GM12864 (cell line): ENCODE results near the gene PROB1.
"Not testable (repeated sequence)": the region's sequence is repeated elsewhere in the genome, so short reads cannot be mapped to it uniquely, and the experiment has no call there.

ENCODE experiments used
- DNase-seq: peaks from one replicate; pipeline ENCODE4 v3.0.0-alpha.2; 2011; ENCODE audit warnings: low read depth
- H3K4me3 ChIP-seq: 2 replicates; pipeline ENCODE4 v1.5.1; 2011; ENCODE audit warnings: mild to moderate bottlenecking, low read depth, low read length, control low read depth
- TF ChIP-seq, protein P1 (sequence below): IDR thresholded peaks from 2 replicates; pipeline ENCODE4 v1.5.1; 2011; ENCODE audit warnings: low read depth, mild to moderate bottlenecking, moderate library complexity, low read length, control low read depth, inconsistent platforms; ENCODE audit errors: missing control alignments

PROB1 gene

DNA sequence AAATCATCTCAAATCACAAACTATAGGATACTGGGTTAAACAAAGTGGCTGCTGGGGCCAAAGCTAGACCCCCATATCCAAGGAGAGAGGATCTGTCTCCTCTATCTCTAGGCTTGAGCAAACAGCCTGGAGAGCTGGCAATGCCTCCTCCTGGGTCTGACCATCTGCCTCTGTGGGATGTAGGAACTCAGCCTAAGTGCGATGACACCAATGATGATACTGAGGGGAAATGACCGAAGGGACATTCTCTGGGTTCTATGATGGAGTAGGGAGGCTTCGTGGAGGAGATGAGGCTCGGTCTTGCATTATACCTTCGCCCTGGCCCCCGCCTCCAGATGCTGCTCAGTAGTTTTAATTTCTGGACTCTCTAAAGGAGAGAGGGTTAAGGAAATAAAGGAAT is 18.2 kb upstream of the PROB1 start:
- no peak for DNase-seq
- TF ChIP-seq, protein P1, sequence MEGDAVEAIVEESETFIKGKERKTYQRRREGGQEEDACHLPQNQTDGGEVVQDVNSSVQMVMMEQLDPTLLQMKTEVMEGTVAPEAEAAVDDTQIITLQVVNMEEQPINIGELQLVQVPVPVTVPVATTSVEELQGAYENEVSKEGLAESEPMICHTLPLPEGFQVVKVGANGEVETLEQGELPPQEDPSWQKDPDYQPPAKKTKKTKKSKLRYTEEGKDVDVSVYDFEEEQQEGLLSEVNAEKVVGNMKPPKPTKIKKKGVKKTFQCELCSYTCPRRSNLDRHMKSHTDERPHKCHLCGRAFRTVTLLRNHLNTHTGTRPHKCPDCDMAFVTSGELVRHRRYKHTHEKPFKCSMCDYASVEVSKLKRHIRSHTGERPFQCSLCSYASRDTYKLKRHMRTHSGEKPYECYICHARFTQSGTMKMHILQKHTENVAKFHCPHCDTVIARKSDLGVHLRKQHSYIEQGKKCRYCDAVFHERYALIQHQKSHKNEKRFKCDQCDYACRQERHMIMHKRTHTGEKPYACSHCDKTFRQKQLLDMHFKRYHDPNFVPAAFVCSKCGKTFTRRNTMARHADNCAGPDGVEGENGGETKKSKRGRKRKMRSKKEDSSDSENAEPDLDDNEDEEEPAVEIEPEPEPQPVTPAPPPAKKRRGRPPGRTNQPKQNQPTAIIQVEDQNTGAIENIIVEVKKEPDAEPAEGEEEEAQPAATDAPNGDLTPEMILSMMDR, result no peak

GRCh38 chr5:139410993-139411828 is 16.3 kb upstream of the PROB1 start:
- TF ChIP-seq, protein P1, result no peak
- no peak for DNase-seq

More for the DNA sequence above, 18.2 kb upstream of the PROB1 start:
- H3K4me3 ChIP-seq, result no peak overlapping the region

DNA sequence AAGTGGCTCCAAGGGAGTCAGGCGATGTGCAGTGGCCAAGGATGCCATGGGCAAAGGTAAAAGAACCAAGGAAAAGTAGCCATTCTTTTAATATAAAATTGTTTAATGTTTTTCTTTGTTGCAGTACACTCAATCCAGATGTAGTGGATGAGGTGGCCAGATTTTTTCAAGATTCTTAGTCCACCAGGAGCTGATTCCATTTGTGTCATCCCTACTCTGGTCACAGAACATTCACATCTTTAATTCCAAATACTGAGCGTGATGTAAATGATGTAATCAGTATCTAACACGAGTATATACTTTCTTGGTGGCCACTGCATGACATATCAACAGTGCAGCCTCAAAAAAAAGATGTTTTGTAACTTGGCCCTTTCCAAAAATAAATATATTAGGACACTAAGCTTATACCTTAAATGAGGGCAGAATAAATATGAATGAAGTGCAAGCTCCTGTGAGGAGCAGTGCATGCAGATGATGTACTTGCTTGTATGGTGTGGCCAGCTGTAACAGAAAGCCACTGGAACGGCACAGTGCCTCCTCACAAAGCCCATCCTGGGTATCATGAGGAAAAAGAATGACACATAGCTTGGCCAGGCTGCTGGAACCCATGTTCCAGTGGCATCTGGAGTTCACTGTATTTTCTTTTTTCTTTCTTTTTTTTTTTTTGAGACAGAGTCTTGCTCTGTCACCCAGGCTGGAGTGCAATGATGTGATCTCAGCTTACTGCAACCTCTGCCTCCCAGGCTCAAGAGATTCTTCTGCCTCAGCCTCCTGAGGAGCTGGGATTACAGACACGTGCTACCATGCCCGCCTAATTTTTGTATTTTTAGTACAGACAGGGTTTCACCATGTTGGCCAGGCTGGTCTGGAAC is 15.5 kb upstream of the PROB1 start:
- TF ChIP-seq, protein P1, result no peak

More at GRCh38 chr5:139410993-139411828, 16.3 kb upstream of the PROB1 start:
- H3K4me3 ChIP-seq, result no peak overlapping the region

DNA sequence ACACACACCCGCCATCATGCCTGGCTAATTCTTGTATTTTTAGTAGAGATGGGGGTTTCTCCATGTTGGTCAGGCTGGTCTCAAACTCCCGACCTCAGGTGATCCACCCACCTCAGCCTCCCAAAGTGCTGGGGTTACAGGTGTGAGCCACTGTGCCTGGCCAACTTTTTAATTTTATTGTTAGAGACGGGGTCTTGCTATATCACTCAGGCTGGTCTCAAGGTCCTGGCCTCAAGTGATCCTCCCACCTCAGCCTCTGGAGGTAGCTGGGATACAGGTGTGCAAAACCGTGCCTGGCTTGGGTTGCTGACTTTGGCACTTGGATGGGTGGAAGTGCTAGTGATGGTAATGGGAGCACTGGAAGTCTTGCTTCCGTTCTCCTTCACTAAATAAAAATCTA is 14.2 kb upstream of the PROB1 start:
- DNase-seq, H3K4me3 ChIP-seq: not testable (repeated sequence)

More for the DNA sequence above, 15.5 kb upstream of the PROB1 start:
- no peak overlapping the region for H3K4me3 ChIP-seq
- no peak for DNase-seq

GRCh38 chr5:139408191-139408590 is 13.3 kb upstream of the PROB1 start:
- TF ChIP-seq, protein P1, result no peak
- DNase-seq, result no peak
- H3K4me3 ChIP-seq, result no peak overlapping the region

- TF ChIP-seq, protein P1, result no peak
- DNase-seq, result no peak
- no peak overlapping the region for H3K4me3 ChIP-seq
Measured at GRCh38 chr5:139407517-139407916, 12.6 kb upstream of the PROB1 start.

GRCh38 chr5:139406963-139407362 is 12.1 kb upstream of the PROB1 start:
- TF ChIP-seq, protein P1, result no peak
- no peak overlapping the region for H3K4me3 ChIP-seq
- no peak for DNase-seq
